Ureter (tissue), 1 donor: ENCODE data around the gene SERPINB2. TPM values are rescaled to one million over a fixed set of nuclear protein-coding genes. Genes with fewer than 3 reads are reported as not detected.

Source experiments
- DNase-seq: peaks from one replicate; pipeline ENCODE4 v3.0.0-alpha.2; 2020; ENCODE audit warnings: low spot score
- total RNA-seq: library from RNA; stranded (reverse); gene quantifications from one replicate; pipeline ENCODE4 v1.2.4, GENCODE V29; 2023
- donor health status: DM: yes; HTN: yes; CAD: no.

The SERPINB2 gene, protein sequence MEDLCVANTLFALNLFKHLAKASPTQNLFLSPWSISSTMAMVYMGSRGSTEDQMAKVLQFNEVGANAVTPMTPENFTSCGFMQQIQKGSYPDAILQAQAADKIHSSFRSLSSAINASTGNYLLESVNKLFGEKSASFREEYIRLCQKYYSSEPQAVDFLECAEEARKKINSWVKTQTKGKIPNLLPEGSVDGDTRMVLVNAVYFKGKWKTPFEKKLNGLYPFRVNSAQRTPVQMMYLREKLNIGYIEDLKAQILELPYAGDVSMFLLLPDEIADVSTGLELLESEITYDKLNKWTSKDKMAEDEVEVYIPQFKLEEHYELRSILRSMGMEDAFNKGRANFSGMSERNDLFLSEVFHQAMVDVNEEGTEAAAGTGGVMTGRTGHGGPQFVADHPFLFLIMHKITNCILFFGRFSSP
- total RNA-seq: not detected

DNA sequence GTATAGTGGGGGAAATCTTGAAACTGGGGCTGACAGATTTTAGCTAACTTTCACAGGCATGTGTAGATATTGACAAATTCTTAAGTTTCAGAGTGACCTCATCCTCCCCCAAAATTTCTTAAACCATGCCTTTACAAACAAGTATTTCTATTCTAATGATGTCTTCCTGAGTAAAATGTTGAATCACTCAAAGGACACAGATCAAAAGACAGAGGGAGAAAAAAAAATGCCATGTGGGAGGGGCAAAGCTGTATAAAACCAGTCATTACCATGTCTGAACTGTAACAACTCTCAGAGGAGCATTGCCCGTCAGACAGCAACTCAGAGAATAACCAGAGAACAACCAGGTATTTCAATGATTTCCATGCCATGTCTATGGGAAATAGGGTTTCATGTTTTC lies at the start of gene SERPINB2:
SERPINB2 (plus strand) TSS at position 282 of the 400 bp plus-strand sequence. CDS start 3,740 bp downstream, outside the sequence.
- no peak for DNase-seq

DNA sequence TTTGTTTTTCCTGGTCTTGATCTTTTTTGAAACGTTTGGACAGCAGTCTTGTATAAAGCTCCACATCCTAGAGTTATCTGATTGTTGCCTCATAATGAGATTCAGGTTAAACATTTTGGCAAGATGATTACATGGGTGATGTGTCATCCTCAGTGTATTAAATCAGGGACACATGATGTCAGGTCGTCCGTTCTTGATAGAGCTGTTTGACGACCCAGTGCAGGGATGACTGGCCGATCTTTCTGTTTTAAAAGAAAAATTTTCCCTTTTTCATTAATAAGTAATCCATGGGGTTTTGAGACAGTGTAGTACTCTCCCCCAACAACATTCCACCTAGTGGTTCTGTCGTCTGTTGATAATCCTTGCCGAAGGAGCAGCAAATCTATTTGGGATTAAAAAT lies 44.5 kb upstream of the SERPINB2 start:
- DNase-seq: no peak

DNA sequence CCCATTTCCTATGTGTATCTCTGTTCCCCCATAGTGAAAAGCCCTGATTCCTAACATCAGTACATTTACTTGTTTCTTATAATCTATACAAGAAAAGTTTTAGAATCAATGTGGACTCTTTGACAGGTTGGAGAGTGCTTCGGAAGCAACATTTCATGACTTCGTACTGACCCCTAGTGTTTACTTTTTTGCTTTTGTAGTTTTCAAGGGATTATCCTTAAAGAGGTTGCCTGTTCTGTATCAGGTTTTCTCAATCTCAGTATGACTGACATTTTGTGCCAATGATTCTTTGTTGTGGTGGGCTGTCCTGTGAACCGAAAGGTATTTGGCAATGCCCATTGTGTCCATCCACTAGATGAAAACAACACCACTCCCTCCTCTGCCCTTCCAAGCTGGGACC lies 43.3 kb upstream of the SERPINB2 start:
- DNase-seq: no peak

DNA sequence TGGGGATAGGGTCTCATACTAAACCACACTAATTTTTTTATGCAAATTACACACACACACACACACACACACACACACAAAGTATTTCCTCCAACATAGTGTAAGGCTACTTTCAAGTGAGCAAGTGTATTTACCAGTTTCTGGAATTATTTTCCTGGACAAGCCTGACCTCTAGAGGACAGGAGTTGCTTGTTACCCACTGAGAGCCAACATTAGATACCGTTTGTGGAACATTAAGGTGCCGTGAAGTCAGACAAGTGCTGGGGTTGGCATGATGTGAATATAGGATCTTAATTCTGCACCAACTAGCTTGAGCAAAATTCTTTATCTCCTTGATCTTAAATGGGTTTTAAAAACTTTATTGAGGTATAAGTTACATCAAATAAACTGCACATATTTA lies 39.3 kb upstream of the SERPINB2 start:
- no peak for DNase-seq

DNA sequence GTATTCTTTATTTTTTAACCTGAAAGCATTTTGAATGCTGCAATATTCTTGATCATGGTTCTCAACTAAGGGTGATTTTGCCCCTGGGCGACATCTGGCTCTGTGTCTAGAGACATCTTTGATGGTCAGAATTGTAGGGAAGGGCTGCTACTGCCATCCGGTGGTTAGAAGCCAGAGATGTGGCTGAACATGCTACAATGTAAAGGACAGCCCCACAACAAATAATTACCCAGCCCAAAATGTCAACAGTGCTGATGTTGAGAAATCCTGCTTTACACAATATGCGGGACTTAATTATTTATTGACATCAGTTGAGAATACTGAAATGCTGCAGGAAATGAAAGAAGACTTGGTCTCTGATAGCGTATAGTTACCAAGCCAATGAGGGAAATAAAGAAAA lies 37.5 kb upstream of the SERPINB2 start:
- DNase-seq: no peak

DNA sequence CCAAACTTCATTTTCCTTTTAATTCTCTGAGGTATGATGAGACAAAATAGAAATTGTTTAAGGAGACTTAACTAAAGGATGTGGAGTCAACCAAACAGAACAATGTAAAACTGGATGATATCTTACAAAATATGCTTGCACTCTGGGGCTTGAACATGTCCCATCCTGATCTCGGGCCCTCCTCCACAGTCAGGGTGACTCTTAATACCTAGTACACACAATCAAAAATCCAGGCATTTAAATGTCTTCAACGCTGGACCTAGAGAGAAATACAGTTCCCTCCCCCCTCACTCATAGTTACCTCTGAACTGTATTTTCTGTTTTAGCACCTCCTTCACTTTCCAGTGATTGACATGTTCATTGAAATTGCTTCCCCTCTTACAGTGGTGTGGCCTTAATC lies 36.9 kb upstream of the SERPINB2 start:
- DNase-seq: no peak

DNA sequence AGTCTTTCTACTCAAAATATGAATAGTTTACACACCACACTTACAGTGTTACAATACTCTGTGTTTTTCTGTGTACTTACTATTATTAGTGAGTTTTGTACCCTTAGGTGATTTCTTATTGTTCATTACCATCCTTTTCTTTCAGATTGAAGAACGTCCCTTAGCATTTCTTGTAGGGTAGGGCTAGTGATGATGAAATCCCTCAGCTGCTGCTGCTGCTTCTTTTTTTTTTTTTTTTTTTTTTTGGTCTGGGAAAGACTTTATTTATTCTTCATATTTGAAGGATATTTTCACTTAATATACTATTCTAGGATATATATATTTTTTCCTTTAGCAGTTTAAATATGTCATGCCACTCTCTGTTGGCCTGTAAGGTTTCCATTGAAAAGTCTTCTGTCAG lies 29.0 kb upstream of the SERPINB2 start:
- DNase-seq: no peak

DNA sequence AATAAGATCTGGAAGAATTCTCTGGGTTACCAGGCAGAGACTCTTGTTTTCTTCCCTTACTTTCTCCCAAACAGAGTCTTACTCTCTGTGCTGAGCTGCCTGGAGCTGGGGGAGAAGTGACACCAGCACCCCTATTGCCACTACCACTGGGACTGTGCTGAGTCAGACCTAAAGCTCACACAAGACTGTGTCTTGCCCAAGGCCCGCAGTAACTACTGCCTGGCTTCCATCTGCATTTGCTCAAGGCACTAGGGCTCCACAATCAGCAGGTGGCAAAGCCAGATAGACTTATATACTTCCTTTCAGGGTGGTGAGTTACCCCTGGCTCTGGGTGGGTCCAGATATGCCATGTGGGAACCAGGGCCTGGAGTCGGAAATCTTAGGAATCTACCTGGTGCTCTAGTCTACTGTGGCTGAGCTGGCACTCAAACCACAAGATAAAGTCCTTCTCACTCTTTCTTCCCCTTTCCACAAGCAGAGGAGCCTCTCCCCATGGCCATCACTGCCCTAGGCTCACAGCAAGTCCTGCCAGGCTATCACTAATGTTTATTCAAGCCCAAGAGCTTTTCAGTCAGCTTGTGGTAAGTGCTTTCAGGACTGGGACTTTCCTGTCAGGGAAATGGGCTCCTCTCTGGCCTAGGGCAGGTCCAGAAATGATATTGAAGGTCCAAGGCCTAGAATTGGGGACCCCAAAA lies 27.6 kb upstream of the SERPINB2 start:
- no peak for DNase-seq

DNA sequence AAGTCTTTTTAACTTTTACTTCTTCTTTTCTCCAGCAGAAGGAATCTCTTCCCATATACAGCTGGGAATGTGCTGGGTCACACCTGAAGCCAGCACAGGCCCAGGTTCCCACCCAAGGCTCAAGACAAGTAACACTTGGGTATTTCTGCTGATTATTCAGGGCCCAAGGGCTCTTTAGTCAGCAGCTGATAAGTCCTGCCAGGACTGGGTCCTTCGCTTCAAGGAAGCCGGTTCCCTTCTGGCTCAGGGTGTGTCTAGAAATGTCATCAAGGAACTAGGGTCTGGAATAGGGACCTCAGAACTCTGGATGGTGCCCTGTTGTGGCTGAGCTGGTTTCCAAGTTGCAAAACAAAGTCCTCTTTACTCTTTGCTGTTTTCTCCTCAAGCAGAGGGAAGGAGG lies 27.0 kb upstream of the SERPINB2 start:
- no peak for DNase-seq

DNA sequence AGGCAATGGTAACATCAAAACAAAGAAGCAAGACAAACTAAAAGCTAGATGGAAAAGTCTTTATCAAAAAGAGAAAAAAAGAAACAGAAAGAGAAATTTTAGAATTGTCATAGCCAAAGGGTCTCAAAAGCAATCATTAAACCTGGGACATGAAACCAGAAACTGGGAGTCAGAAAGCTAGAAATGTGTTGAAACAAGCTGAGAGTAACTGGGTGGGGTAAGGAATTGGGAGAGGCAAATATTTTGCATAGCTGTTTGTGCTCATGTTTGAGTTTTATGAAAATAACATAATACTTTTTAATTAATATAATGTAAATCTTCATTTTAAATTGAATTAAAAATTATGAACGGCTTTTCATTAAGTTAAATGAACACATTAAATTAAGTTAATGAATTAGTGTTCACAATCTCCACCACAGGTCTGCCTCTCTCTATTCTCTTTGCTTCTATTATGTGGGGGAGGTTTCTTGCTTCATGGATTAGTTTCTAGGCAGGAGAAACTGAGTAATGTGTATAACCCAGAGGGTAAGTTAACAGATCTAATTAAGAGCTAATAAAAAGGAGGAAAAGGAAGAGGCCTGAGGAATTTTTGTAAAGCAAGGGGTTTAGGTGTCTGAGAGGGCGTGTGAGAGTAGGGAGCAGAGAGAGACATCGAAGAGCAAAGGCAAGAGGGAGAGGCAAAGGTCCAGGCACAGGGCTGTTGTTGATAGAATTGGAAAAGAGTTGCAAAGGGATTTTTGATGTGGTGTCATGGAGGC lies 20.0 kb upstream of the SERPINB2 start:
- DNase-seq: no peak

DNA sequence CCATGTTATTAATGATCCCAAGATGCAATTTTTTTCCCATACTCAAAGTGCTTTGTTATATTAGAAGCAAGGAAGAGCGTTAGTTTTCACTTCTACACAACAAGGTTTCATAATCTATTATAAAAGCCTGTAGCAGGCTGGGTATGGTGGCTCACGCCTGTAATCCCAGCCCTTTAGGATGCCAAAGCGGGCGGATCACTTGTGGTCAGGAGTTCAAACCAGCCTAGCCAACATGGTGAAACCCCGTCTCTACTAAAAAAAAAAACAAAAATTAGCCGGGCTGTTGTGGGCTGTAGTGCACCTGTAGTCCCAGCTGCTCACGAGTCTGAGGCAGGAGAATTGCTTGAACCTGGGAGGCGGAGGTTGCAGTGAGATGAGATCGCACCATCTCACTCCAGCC lies 19.0 kb upstream of the SERPINB2 start:
- DNase-seq: no peak

DNA sequence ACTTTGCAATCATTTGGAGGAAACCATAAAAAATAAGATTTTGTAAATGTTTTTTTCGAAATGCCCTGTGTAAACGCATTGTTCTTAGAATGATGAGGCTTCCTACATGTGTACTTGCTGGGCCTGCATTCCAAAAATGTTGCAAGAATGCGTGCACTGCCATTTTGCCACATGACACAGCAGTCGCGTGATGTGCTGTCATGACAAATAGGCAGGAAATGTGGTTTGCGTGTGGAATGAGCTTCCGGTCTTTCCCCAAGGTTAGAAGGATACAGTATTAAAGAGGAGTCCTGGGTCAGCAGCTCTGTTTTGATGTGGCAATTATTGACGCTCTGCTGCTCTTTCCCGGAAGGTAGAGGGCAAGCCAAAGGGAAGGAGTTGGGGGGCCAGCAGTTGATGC lies 18.1 kb upstream of the SERPINB2 start:
- DNase-seq: no peak

DNA sequence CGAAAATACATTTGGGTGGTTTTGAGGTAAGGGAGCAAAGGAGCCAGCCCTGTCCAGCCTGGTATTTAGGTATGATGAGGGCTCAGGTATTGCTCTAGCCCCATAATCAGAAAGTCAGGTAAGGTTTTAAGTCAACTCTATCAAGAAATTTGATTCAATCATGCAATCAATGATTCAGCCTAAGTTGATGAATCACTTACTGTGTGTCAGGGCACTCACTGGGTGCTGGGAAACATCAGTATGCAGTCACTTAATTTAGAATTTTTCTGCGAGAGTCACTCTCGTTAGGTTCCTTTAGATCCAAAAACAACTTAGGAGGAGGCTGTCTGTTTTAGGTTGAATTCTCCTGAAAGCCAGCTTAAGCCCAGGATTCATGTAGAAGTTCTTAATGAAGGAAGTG lies 17.7 kb upstream of the SERPINB2 start:
- DNase-seq: no peak

DNA sequence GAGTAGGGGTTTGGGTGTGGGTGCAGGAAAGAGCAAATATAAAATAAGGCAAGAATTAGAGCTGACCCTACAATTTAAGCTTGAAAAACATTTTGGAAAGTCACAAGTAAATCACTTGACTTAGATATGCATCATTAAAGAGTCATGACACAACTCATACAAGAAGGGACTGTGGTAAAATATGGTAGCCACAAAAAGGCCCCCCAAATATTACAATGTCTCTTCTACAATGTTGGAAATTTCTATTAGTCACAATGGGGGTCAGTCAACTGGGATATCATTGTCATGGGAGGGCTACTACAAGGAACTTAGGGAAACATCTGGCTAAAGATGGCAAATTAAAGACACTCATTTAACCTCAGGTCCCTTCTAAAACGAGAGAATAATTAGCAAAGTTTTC lies 15.7 kb upstream of the SERPINB2 start:
- DNase-seq: no peak

DNA sequence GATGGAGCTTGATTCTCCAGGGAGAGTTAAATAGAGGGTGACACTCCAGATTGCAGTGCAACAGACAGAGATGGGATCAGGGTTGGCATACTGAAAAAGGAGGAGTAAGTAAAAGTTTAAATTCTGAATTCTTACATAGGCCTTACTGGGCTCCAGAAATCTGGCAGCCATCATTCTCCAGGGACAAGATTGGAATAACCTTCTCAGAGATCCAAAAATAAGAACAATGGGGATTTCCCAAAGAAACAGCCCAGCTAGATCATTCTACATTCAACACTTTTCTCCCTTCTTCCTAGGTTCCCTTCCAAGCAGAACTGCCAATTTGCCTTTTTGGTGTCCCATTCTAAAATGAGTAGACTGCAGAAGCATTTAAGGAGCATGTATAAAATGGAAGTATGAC lies 14.9 kb upstream of the SERPINB2 start:
- no peak for DNase-seq

DNA sequence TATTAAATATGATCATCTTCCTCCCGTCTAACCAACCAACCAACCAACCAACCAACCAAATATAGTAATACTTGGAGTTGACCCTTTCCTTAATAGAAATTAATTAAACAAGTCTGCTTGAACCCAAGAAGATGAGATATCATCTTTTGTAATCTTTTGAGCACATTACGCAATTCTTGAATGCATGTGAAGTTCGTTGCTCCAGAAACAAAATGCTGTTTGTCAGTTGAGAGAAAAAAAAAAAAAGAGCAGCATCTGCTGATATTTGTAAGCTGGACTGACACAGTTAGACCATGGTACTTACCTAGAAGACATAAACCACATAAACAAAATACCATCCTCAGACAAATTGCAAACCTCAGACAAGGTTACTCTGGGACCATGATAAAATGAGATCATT lies 9.2 kb upstream of the SERPINB2 start:
- no peak for DNase-seq

DNA sequence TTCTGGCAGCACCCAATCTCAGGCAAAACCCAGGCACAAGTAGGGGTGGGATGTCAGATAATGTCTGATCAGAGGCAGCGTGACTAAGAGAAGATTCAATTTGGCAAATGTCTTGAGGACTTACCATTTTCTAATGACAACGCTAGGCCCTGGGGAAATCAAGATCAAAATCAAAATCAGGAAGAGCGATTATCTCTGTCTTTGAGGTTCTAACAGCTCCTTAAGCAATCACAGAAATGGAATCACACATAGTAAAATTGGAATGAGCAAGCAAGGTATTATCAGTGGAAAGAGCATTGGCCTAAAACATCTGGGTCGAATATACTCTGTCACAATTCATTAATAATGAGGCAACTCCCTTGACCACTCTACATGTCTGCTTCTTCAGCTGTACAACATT lies 8.6 kb upstream of the SERPINB2 start:
- no peak for DNase-seq

DNA sequence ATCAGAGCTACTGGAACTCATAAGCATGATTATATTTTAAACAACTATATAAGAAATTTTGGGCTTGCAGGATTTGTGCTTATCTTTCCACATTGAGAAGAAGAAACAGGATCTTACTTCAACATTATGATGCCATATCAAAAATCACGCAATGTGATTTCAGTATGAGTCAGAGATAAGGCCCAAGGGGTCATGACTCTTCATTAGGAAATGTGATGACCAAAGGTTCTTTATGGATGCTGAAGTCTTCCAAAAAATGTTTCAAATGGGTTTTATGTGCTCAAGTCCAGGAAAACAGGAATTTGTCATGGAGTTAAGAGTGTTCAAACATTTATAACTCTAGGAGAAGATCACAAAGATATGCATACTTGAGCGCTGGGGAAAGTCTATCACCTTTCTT lies 7.8 kb upstream of the SERPINB2 start:
- no peak for DNase-seq

DNA sequence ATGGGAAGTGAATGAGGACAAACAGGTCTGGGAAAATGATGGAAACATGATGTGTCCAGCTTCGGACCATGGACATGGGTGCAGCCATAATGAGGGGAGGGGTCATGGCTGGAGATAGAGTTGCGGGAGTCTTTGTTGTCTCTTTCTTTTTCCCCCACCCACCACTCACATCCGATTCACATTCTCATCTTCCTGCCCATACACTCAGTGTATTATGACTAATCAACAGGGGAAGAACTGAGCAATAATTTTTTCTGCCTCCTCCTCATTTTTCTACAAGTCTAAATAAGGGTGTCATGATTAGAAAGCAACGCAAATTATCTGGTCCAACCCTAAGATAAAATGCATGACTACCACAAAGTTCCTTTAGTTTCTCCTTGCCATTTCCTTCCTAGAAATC lies 5.7 kb upstream of the SERPINB2 start:
- DNase-seq: no peak

DNA sequence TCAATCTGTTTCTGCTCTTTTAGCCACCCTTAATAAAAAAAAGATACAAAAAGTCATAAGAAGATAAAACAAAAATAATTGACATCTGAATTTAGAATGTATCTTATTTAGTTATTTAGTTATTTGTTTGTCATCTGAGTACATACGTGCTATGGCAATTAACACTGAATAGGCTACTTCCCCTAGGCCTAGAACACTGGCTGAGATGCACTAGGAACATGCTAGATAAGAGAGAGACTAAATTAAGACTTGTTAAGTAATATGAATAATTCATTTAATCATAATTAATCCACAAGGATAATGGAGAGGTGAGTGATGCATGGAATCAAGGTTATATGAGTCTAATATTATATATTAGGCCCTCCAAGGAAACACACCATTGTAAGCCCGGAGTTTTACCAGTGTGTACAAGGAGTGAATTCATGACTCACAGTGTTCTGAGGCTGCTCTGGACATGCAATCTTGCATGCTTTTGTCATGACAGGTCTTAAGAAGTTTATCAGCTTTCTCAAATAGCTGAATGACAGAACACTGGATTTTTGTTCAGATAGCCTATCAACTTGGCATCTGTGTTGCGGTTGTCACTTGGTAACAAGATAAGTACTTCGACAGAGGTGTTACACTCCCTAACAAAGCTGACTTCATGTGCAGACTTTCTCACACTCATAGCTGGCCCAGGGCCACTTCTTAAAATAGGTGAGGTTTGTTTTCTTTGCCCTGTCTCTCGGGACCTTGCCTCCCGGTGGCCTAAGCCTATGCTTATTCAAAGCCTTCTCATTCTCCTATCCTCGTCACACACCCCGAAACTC lies 5.0 kb upstream of the SERPINB2 start:
- no peak for DNase-seq

DNA sequence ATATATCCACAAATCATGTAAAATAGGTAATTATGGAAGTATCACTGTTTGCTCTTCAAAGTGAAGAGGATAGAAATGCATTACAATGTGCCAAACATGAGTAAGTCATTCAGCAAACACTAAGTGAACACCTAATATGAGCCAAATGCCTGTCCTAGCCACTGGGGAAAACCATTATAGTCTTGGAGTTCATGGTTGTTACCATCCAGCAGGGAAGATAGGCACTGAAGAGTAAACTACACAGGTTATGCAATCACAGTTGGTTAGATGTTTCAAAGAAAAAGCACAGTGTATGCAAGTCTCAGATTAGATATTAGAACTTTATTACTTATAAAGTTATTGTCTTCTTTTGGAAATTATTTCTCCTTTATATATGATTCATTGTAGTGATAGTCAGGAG lies 3.9 kb upstream of the SERPINB2 start:
- no peak for DNase-seq
